ENCODE results near the gene HSD17B7. TPM values are rescaled to one million over a fixed set of nuclear protein-coding genes. Genes with fewer than 3 reads are reported as not detected.
"Not testable (repeated sequence)": the region's sequence is repeated elsewhere in the genome, so short reads cannot be mapped to it uniquely, and the experiment has no call there.

Gene HSD17B7
- total and polyA plus RNA-seq, 2 of the 13 experiments (the other 11 are each of a cell fraction or from before 2014, with no cell fraction given), result 43.9 to 84.9 TPM

DNA sequence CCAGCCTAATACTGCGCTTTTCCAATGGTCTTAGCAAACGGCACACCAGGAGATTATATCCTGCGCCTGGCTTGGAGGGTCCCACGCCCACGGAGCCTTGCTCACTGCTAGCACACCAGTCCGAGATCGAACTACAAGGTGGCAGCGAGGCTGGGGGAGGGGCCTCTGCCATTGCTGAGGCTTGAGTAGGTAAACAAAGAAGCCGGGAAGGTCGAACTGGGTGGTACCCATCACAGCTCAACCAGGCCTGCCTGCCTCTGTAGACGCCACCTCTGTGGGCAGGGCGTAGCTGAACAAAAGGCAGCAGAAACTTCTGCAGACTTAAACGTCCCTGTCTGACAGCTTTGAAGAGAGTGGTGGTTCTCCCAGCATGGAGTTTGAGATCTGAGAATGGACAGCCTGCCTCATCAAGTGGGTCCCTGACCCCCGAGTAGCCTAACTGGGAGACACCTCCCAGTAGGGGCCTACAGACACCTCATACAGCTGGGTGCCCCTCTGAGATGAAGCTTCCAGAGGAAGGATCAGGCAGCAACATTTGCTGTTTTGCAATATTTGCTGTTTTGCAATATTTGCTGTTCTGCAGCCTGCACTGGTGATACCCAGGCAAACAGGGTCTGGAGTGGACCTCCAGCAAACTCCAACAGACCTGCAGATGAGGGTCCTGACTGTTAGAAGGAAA is 44.1 kb upstream of the HSD17B7 start (continued):
- TF ChIP-seq ZNF280D (CRISPR knock-in tag; IDR thresholded peaks at IDR 0.05) (peak; percentile 93; the same call in 1 of the 2 replicates), ZNF264 (CRISPR knock-in tag; IDR thresholded peaks at IDR 0.05) (0 out of 2 replicates have a peak, but pooled peaks have one; percentile 65), ZSCAN9 (CRISPR knock-in tag; IDR thresholded peaks at IDR 0.05; ENCODE audit: borderline replicate concordance) (peak; percentile 62; the same call in 1 of the 2 replicates), HMG20A (CRISPR knock-in tag; IDR thresholded peaks at IDR 0.05; ENCODE audit: borderline replicate concordance) (peak; percentile 81), SIX4 (CRISPR knock-in tag; IDR thresholded peaks at IDR 0.05) (peak; percentile 69; the same call in 1 of the 2 replicates), TRIM24 (CRISPR knock-in tag; IDR thresholded peaks at IDR 0.05) (peak; percentile 99), ZNF451 (CRISPR knock-in tag; IDR thresholded peaks at IDR 0.05) (peak; percentile 50; the same call in 1 of the 2 replicates), KDM1A (CRISPR knock-in tag; IDR thresholded peaks at IDR 0.05) (peak; percentile 88), NFKBIZ (CRISPR knock-in tag; IDR thresholded peaks at IDR 0.05) (peak; percentile 83; the same call in 1 of the 2 replicates), NONO (CRISPR knock-in tag; conservative IDR thresholded peaks at IDR 0.05) (peak; percentile 88), GATAD1 (CRISPR knock-in tag; IDR thresholded peaks at IDR 0.05) (0 out of 2 replicates have a peak, but pooled peaks have one; percentile 41), SOX13 (CRISPR knock-in tag; conservative IDR thresholded peaks at IDR 0.05 in 1 of 2, IDR thresholded peaks at IDR 0.05 in 1 of 2) (peak in 1 of 2 experiments; percentile 84; a peak in 2 of 4 replicates), ZNF605 (CRISPR knock-in tag; IDR thresholded peaks at IDR 0.05) (0 out of 2 replicates have a peak, but pooled peaks have one; percentile 40)
- TF ChIP-seq, protein P1, sequence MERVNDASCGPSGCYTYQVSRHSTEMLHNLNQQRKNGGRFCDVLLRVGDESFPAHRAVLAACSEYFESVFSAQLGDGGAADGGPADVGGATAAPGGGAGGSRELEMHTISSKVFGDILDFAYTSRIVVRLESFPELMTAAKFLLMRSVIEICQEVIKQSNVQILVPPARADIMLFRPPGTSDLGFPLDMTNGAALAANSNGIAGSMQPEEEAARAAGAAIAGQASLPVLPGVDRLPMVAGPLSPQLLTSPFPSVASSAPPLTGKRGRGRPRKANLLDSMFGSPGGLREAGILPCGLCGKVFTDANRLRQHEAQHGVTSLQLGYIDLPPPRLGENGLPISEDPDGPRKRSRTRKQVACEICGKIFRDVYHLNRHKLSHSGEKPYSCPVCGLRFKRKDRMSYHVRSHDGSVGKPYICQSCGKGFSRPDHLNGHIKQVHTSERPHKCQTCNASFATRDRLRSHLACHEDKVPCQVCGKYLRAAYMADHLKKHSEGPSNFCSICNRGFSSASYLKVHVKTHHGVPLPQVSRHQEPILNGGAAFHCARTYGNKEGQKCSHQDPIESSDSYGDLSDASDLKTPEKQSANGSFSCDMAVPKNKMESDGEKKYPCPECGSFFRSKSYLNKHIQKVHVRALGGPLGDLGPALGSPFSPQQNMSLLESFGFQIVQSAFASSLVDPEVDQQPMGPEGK (CRISPR knock-in tag; IDR thresholded peaks at IDR 0.05), result peak; percentile 79
- TF ChIP-seq, protein P2, sequence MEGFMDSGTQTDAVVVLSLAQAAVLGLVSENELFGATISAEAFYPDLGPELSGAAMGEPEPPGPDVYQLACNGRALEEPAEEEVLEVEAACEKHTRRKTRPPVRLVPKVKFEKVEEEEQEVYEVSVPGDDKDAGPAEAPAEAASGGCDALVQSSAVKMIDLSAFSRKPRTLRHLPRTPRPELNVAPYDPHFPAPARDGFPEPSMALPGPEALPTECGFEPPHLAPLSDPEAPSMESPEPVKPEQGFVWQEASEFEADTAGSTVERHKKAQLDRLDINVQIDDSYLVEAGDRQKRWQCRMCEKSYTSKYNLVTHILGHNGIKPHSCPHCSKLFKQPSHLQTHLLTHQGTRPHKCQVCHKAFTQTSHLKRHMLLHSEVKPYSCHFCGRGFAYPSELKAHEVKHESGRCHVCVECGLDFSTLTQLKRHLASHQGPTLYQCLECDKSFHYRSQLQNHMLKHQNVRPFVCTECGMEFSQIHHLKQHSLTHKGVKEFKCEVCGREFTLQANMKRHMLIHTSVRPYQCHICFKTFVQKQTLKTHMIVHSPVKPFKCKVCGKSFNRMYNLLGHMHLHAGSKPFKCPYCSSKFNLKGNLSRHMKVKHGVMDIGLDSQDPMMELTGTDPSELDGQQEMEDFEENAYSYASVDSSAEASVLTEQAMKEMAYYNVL (CRISPR knock-in tag; IDR thresholded peaks at IDR 0.05; ENCODE audit: borderline replicate concordance), result peak; percentile 75; the same call in 1 of the 2 replicates
- TF ChIP-seq, protein P3, sequence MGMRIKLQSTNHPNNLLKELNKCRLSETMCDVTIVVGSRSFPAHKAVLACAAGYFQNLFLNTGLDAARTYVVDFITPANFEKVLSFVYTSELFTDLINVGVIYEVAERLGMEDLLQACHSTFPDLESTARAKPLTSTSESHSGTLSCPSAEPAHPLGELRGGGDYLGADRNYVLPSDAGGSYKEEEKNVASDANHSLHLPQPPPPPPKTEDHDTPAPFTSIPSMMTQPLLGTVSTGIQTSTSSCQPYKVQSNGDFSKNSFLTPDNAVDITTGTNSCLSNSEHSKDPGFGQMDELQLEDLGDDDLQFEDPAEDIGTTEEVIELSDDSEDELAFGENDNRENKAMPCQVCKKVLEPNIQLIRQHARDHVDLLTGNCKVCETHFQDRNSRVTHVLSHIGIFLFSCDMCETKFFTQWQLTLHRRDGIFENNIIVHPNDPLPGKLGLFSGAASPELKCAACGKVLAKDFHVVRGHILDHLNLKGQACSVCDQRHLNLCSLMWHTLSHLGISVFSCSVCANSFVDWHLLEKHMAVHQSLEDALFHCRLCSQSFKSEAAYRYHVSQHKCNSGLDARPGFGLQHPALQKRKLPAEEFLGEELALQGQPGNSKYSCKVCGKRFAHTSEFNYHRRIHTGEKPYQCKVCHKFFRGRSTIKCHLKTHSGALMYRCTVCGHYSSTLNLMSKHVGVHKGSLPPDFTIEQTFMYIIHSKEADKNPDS (CRISPR knock-in tag; IDR thresholded peaks at IDR 0.05), result peak; percentile 71; the same call in 1 of the 2 replicates
- not testable (repeated sequence) for TF ChIP-seq NONO, SOX13 (IDR thresholded peaks at IDR 0.05)
